ENCODE data around the gene ERV3-1.
"Not testable (repeated sequence)": the region's sequence is repeated elsewhere in the genome, so short reads cannot be mapped to it uniquely, and the experiment has no call there.

DNA sequence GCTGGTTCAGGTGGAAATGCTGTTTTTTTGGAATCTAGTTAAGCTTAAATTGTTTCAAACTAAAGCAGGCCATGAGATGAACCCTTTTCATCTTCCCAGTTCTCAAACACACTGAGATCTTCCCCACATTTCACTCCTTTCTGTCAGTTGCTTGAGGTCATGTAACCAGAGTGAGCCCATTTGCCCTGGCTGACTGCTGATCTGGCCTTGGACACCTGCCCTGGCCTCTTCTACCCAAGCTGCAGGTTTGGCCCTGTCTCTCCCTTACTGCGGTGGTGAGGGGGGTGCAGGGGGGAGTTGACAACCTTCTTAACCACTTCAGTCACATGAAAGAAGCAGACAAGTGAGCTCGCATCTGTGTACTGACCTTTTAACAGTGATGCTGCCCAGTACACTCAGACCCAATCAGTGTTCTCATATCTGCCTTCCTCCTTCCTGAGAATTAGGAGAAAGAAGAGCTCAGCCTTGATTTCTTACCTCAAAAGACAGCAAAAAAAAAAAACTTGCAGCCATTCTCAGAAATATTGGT, 48.0 kb upstream of the ERV3-1 start:
- not testable (repeated sequence) for TF ChIP-seq CTCF (IDR thresholded peaks at IDR 0.05); ZFX (IDR thresholded peaks at IDR 0.05; ENCODE audit: borderline replicate concordance)

Data from 22Rv1 (cell line).